Suprapubic skin (tissue), 4 donors: ENCODE measurements around the gene SPATA3.

Experiments used
- POLR2A ChIP-seq, 2 donors: fragments of 450-650 bp; IDR thresholded peaks; one replicate each; pipeline ENCODE4 v1.6.1; 2017; ENCODE audit warnings: antibody characterized with exemption in 2 of 2, mild to moderate bottlenecking in 2 of 2, moderate library complexity in 2 of 2
- POLR2AphosphoS5 ChIP-seq, 3 donors: sonication (generic); formaldehyde crosslinking; IDR thresholded peaks; one replicate each; pipeline ENCODE4 v1.6.1; 2017; ENCODE audit warnings: antibody characterized with exemption in 3 of 3

- no peak for TF ChIP-seq POLR2AphosphoS5 (IDR thresholded peaks at IDR 0.05)
- no peak for TF ChIP-seq POLR2A (IDR thresholded peaks at IDR 0.05)
Observed at GRCh38 chr2:230996661-230997060, 740 bp downstream of the SPATA3 start.
